Measurements from ENCODE around the gene SLC44A1.

Gene SLC44A1

DNA sequence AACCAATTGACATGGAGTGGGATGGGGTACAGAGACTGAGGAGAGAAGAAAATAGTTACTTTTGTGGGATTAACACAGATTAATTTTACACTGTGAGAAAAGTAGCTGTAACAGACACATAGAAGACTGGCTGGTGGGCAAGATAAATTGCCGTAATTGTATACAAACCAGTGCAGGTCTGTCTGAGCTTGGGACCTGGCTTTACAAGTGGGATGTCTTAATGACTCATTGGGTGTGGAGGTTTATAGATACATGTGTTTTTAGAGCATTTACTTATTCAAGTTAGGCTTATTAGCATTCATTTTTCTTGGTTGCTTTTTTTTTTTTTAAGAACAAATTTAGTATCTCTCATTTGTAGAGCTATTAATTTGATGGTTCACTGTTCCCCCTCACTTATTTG is 37.5 kb downstream of the SLC44A1 start:
- H3K4me3 ChIP-seq (ENCODE audit: low read depth, low read length), result no peak overlapping the region
- peaks cover 20% of the 10 kb centered on the region for H3K36me3 ChIP-seq
- TF ChIP-seq CTCF (IDR thresholded peaks at IDR 0.05; ENCODE audit: low read depth, low read length), result no peak
- H3K27ac ChIP-seq, result peak overlapping the region; percentile 71
- H3K9me3 ChIP-seq (ENCODE audit: severe bottlenecking), result no peaks in the 10 kb centered on the region
- peak; percentile 61 for DNase-seq
- no peaks in the 10 kb centered on the region for H3K27me3 ChIP-seq (ENCODE audit: insufficient read depth, low read depth, severe bottlenecking)

DNA sequence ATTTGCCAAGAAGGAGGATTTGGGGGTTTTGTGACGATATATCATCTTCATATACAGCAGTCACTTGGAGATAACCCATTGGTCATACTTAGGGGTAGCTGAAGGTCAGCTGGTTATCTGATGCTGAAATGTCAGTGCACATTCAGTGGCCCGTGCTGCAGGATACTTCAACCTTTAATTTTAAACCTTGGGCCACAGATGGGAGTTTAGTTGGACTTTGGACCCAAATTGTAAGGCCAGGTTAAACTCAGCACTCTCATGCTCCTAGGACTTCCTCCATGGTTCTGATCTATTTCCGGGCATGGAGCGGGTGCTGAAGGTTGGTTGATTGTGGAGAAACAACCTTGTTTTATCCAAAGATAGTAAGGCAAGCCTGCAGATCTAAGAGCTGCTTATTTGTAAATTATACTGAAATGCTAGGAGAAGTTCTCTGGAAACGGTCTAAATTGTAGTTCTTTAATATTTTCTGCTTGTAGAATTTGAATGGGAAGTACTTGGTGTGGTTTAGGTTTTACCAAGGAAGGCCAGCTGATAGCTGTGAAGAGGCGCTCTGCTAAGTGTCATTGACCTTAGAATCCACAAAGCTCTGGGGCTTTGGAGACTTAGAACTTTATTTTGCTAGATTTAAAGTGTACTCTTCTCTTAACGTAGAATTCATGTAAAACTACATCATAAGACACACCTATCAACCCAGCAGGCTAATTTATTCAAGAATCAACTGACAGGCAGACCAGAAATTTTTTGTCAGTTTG is 38.6 kb downstream of the SLC44A1 start:
- Histone ChIP-seq H3K4me3 (ENCODE audit: low read depth, low read length) (no peak overlapping the region), H3K36me3 (peaks cover 13% of the 10 kb centered on the region), H3K27me3 (ENCODE audit: insufficient read depth, low read depth, severe bottlenecking) (no peaks in the 10 kb centered on the region), H3K27ac (peak overlapping the region; percentile 71), H3K9me3 (ENCODE audit: severe bottlenecking) (no peaks in the 10 kb centered on the region)
- no peak for DNase-seq
- TF ChIP-seq CTCF (IDR thresholded peaks at IDR 0.05; ENCODE audit: low read depth, low read length), result no peak

DNA sequence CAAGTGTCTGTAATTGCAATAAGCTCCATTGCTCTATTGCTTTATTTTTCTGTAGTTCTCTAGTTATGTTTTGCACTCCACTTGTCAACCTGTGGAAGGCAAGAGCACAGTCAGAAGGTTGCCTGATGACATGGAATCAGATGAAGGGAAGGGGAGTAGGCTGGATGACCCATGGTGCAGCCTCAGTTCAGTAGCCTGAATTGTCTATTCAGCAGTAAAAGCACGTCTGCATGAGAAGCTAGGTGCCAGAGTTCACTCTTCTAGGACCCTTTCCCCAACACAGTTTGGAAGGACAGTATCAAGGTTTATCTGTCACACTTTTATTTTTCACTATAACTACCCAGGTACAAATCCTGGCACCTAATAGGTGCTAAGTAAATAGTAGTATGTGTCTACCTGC is 39.3 kb downstream of the SLC44A1 start:
- Histone ChIP-seq H3K9me3 (ENCODE audit: severe bottlenecking) (no peaks in the 10 kb centered on the region), H3K27me3 (ENCODE audit: insufficient read depth, low read depth, severe bottlenecking) (no peaks in the 10 kb centered on the region)

GRCh38 chr9:105284463-105284862 is 40.0 kb downstream of the SLC44A1 start:
- no peak overlapping the region for H3K4me3 ChIP-seq (ENCODE audit: low read depth, low read length)
- no peak for TF ChIP-seq CTCF (IDR thresholded peaks at IDR 0.05; ENCODE audit: low read depth, low read length)
- H3K27ac ChIP-seq, result no peak overlapping the region; the same call in 1 of the 2 replicates
- no peaks in the 10 kb centered on the region for H3K27me3 ChIP-seq (ENCODE audit: insufficient read depth, low read depth, severe bottlenecking)
- no peak for DNase-seq
- peaks cover 10% of the 10 kb centered on the region for H3K36me3 ChIP-seq
- no peaks in the 10 kb centered on the region for H3K9me3 ChIP-seq (ENCODE audit: severe bottlenecking)

More for the DNA sequence above, 39.3 kb downstream of the SLC44A1 start:
- no peak for DNase-seq
- no peak for TF ChIP-seq CTCF (IDR thresholded peaks at IDR 0.05; ENCODE audit: low read depth, low read length)
- Histone ChIP-seq H3K4me3 (ENCODE audit: low read depth, low read length) (no peak overlapping the region), H3K36me3 (peaks cover 7% of the 10 kb centered on the region), H3K27ac (peak overlapping the region; percentile 71)

- no peak for DNase-seq
- Histone ChIP-seq H3K9me3 (ENCODE audit: severe bottlenecking) (no peaks in the 10 kb centered on the region), H3K36me3 (peaks cover 4% of the 10 kb centered on the region; the same call in 1 of the 2 replicates), H3K27ac (no peak overlapping the region), H3K27me3 (ENCODE audit: insufficient read depth, low read depth, severe bottlenecking) (no peaks in the 10 kb centered on the region), H3K4me3 (ENCODE audit: low read depth, low read length) (no peak overlapping the region)
- no peak for TF ChIP-seq CTCF (IDR thresholded peaks at IDR 0.05; ENCODE audit: low read depth, low read length)
Measured at GRCh38 chr9:105286098-105286497, 41.6 kb downstream of the SLC44A1 start.

DNA sequence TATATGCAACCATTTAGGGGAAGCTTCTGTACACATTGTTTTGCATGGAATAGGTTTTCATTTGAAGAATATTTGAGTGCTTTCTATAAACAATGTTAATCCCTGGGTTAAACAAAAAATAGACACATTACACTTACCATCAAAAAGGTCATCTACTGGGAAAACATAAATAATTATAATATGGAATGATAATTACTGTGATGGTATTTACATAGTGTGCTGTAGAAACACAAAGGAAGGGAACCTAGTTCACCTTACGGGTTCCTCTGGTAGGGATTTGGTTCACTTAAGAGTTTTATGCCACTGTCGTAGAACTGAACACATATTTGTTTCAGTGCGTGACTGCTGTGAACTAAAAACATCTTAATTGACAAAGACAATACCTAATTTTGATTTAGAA is 44.9 kb downstream of the SLC44A1 start:
- Histone ChIP-seq H3K36me3 (0 out of 2 replicates have a peak, but pooled peaks cover 4% of the 10 kb centered on the region), H3K27ac (peak overlapping the region; percentile 81), H3K4me3 (ENCODE audit: low read depth, low read length) (no peak overlapping the region), H3K9me3 (ENCODE audit: severe bottlenecking) (no peaks in the 10 kb centered on the region), H3K27me3 (ENCODE audit: insufficient read depth, low read depth, severe bottlenecking) (no peaks in the 10 kb centered on the region)
- DNase-seq, result no peak
- no peak for TF ChIP-seq CTCF (IDR thresholded peaks at IDR 0.05; ENCODE audit: low read depth, low read length)
